ENCODE data around the gene TRAPPC3L. TPM values are rescaled to one million over a fixed set of nuclear protein-coding genes. Genes with fewer than 3 reads are reported as not detected.

The TRAPPC3L gene
- total RNA-seq, 1 donor from 2014 or later, result not detected

- DNase-seq (ENCODE audit: extremely low read depth, low read depth, low spot score), result no peak
Observed at GRCh38 chr6:116471531-116471930, 74.0 kb downstream of the TRAPPC3L start.

GRCh38 chr6:116468293-116468692, 77.2 kb downstream of the TRAPPC3L start:
- no peak for DNase-seq (ENCODE audit: extremely low read depth, low read depth, low spot score)

DNA sequence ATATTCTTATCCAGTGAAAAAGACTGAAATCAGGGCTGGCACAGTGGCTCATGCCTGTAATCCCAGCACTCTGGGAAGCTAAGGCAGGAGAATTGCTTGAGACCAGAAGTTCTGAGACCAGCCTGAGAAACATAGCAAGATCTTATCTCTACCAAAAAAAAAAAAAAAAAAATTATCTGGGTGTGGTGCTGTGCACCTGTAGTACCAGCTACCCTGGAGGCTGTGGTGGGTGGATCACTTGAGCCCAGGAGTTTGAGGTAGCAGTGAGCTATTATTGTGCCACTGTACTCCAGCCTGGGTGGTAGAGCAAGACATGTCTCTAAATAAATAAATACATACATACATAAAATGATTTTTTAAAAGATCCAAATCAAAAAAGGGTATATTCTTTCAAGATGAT, 78.0 kb downstream of the TRAPPC3L start:
- no peak for DNase-seq (ENCODE audit: extremely low read depth, low read depth, low spot score)

DNA sequence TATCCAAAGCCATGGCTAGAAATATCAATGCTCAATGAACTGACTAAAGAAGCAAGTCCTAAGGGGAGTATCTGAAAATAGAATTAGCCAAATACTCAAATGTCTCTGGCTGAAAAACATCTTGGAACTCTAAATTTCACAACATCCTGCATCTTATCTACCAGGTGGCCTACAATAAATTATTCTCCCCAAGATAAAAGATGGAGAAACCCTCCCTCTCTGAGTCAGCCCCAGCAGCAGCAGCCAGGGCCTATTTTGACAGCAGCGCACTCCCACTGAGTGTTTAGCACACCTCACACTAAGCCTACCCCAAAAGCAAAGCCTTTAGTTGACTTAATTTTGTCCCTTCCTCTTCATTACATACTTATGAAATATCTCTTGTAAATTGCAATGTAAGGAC, 78.4 kb downstream of the TRAPPC3L start:
- DNase-seq (ENCODE audit: extremely low read depth, low read depth, low spot score), result no peak

- no peak for DNase-seq (ENCODE audit: extremely low read depth, low read depth, low spot score)
Observed at GRCh38 chr6:116465246-116465645, 80.2 kb downstream of the TRAPPC3L start.

DNA sequence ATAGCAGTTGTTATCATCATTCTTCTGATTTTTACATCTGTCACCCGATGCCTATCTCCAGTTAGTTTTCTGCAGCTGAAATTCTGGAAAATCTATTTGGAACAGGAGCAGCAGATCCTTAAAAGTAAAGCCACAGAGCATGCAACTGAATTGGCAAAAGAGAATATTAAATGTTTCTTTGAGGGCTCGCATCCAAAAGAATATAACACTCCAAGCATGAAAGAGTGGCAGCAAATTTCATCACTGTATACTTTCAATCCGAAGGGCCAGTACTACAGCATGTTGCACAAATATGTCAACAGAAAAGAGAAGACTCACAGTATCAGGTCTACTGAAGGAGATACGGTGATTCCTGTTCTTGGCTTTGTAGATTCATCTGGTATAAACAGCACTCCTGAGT, 82.2 kb downstream of the TRAPPC3L start:
- DNase-seq (ENCODE audit: extremely low read depth, low read depth, low spot score), result no peak

DNA sequence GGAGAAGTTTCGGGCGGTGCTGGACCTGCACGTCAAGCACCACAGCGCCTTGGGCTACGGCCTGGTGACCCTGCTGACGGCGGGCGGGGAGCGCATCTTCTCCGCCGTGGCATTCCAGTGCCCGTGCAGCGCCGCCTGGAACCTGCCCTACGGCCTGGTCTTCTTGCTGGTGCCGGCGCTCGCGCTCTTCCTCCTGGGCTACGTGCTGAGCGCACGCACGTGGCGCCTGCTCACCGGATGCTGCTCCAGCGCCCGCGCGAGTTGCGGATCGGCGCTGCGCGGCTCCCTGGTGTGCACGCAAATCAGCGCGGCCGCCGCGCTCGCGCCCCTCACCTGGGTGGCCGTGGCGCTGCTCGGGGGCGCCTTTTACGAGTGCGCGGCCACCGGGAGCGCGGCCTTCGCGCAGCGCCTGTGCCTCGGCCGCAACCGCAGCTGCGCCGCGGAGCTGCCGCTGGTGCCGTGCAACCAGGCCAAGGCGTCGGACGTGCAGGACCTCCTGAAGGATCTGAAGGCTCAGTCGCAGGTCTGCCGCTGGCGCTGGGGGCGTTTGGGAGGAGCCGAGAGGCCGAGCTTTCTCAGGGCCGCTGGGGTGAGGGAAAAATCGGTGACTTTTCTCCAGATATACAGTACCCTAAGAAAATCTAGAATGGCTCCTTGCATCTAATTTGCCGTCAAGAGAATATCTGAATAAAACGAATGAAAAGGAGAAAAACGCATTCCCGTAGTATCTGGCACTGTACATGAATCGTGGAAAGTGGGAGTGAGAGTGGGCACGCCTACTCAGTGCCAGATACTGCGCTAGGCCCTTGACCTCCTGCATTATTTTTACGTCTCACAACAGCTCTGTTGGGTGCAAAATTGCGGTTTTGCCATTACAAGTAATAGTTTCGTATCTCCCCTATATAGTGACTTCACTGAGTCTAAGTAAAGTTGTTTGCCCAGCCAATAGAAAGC, 83.3 kb downstream of the TRAPPC3L start:
- no peak for DNase-seq (ENCODE audit: extremely low read depth, low read depth, low spot score)

- DNase-seq (ENCODE audit: extremely low read depth, low read depth, low spot score), result no peak
Observed at GRCh38 chr6:116461331-116461931, 84.1 kb downstream of the TRAPPC3L start, which contains the start of gene CALHM6. CALHM6 (plus strand) TSS chr6:116461375; CDS start chr6:116461930, 555 bp downstream.

- no peak for DNase-seq (ENCODE audit: extremely low read depth, low read depth, low spot score)
Observed at GRCh38 chr6:116459927-116460326, 85.6 kb downstream of the TRAPPC3L start.

- no peak for DNase-seq (ENCODE audit: extremely low read depth, low read depth, low spot score)
Observed at GRCh38 chr6:116458264-116458663, 87.2 kb downstream of the TRAPPC3L start.

- DNase-seq (ENCODE audit: extremely low read depth, low read depth, low spot score), result no peak
Observed at GRCh38 chr6:116456927-116457326, 88.6 kb downstream of the TRAPPC3L start.

- no peak for DNase-seq (ENCODE audit: extremely low read depth, low read depth, low spot score)
Observed at GRCh38 chr6:116456106-116456505, 89.4 kb downstream of the TRAPPC3L start.

GRCh38 chr6:116452531-116452930, 93.0 kb downstream of the TRAPPC3L start:
- DNase-seq (ENCODE audit: extremely low read depth, low read depth, low spot score), result no peak

- no peak for DNase-seq (ENCODE audit: extremely low read depth, low read depth, low spot score)
Observed at GRCh38 chr6:116451916-116452315, 93.6 kb downstream of the TRAPPC3L start.

- DNase-seq (ENCODE audit: extremely low read depth, low read depth, low spot score), result no peak
Observed at GRCh38 chr6:116450769-116451740, 94.4 kb downstream of the TRAPPC3L start.

DNA sequence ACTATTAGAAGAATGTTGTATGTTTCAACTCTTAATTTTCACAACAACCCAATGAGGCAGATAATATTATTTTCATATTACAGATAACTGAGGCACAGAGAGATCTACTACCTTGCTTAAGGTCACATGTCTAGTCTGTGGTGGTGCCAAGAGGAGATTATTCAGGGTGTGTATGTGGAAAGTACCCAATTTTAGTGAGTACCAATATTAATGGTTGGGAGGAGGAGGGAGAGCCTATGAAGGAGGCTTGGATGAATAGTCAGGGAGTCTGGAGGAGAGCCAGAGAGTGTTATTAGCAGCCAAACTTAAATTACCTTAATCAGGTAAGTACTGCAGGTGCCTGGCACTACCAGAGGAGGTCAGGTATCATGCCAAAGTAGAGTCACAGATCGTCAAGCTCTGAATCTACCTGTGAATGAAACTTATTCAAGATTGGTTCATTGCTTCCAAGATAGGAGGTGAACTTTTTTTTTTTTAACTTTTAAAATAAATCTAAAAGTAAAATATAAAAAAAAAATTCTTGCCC, 95.2 kb downstream of the TRAPPC3L start:
- DNase-seq (ENCODE audit: extremely low read depth, low read depth, low spot score), result no peak

- DNase-seq (ENCODE audit: extremely low read depth, low read depth, low spot score), result no peak
Observed at GRCh38 chr6:116449565-116449964, 95.9 kb downstream of the TRAPPC3L start.

- no peak for DNase-seq (ENCODE audit: extremely low read depth, low read depth, low spot score)
Observed at GRCh38 chr6:116447496-116448011, 97.9 kb downstream of the TRAPPC3L start.

DNA sequence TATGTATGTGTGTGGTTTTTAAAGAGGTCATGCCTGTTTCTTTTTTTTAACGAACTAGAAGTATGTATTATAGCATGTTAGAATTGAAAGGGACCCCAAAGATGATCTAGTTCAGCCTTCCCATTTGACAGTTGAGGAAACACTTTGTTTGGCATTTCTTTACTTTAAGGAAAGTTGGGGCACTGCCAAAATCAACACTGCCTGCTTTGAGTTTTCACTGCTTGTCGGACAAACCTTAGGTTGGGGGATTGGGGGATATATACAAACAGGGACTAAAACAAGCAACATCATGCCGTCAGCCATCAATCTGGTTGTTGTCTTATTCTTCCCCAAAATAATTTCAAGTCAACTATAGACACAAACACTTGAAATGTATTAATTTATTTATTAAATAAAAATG, 98.4 kb downstream of the TRAPPC3L start:
- DNase-seq (ENCODE audit: extremely low read depth, low read depth, low spot score), result no peak

- DNase-seq (ENCODE audit: extremely low read depth, low read depth, low spot score), result no peak
Observed at GRCh38 chr6:116446399-116446798, 99.1 kb downstream of the TRAPPC3L start.

Measured in glomerular endothelial cell (primary cell).